HCT116 (cell line): ENCODE results near the gene CCDC148. TPM values are rescaled to one million over a fixed set of nuclear protein-coding genes. Genes with fewer than 3 reads are reported as not detected.

Experiments
- ATAC-seq: fragments of 200-7000 bp; cut with Tn5 transposase; 2 replicates; pipeline ENCODE4 v1.9.1; 2020; ENCODE audit warnings: mild to moderate bottlenecking, moderate library complexity
- BruUV-seq: library from RNA; stranded (reverse); fragments of 400-500 nt; replicated peaks from 2 replicates; lab custom pipeline; 2021; lab: Mats Ljungman, UMichigan
- CTCF ChIA-PET: fragments of 300-600 bp; sonication (Branson Sonifier 250); formaldehyde crosslinking; loops from one replicate; lab custom pipeline; 2021; ENCODE audit warnings: antibody characterized with exemption; lab: Charles Lee
- POLR2A ChIA-PET: fragments of 300-600, 350-600 bp; sonication (Branson Sonifier 250); formaldehyde crosslinking; loops from one replicate; lab custom pipeline; 2021; ENCODE audit warnings: antibody characterized with exemption; lab: Charles Lee
- RAD21 ChIA-PET, 2 experiments: fragments of 300-600 bp; sonication (Branson Sonifier 250); formaldehyde crosslinking; loops; one replicate each; lab custom pipeline; 2023; ENCODE audit warnings: low total read pairs in 2 of 2; ENCODE audit not compliant: uncharacterized antibody in 2 of 2, unreplicated experiment in 2 of 2, low non-redundant PET in 1 of 2; lab: Charles Lee
- DNase-seq: peaks from one replicate; pipeline ENCODE4 v3.0.0-alpha.2; 2010; ENCODE audit warnings: low read depth, low spot score
- H2AFZ ChIP-seq: fragments of 200-600 bp; shearing (Covaris generic), sonication (generic); 2 replicates; pipeline ENCODE4 v1.6.1; 2017; ENCODE audit warnings: low read depth, mixed run types, mixed read lengths, antibody characterized with exemption, low read length; ENCODE audit not compliant: poor library complexity, severe bottlenecking
- H3K27ac ChIP-seq: 2 replicates; pipeline ENCODE4 v1.5.1; 2012; ENCODE audit warnings: low read depth, low read length
- H3K27me3 ChIP-seq: fragments of 200-600 bp; sonication (generic); 2 replicates; pipeline ENCODE4 v1.6.1; 2016; ENCODE audit warnings: mixed run types, low read length, mixed read lengths; ENCODE audit not compliant: insufficient read depth
- H3K36me3 ChIP-seq, 2 experiments: fragments of 200-500 bp in 1 of 2; fragments of 200-600 bp in 1 of 2; sonication (Bioruptor generic) in 1 of 2; sonication (generic) in 1 of 2; 2 replicates each; pipeline versions ENCODE4 v1.5.1 to v1.6.1; 2014 to 2016; ENCODE audit warnings: low read length in 2 of 2, inconsistent platforms in 1 of 2, mixed read lengths in 1 of 2, mixed run types in 1 of 2; ENCODE audit not compliant: insufficient read depth in 2 of 2, control insufficient read depth in 1 of 2
- H3K4me1 ChIP-seq, 2 experiments: fragments of 200-600 bp in 1 of 2; sonication (generic) in 1 of 2; 2 replicates each; pipeline versions ENCODE4 v1.5.1 to v1.6.1; 2012 to 2017; ENCODE audit warnings: low read length in 2 of 2, inconsistent platforms in 1 of 2, mild to moderate bottlenecking in 1 of 2, mixed read lengths in 1 of 2, mixed run types in 1 of 2, moderate library complexity in 1 of 2; ENCODE audit not compliant: insufficient read depth in 2 of 2, control insufficient read depth in 1 of 2
- H3K4me2 ChIP-seq: fragments of 200-600 bp; sonication (generic); 2 replicates; pipeline ENCODE4 v1.6.1; 2017; ENCODE audit warnings: mixed run types, low read length, mixed read lengths
- H3K4me3 ChIP-seq, 2 experiments: fragments of 200-600 bp in 1 of 2; sonication (generic) in 1 of 2; replicated peaks in 1 of 2; 2 replicates each; pipeline ENCODE4 v1.5.1; 2011 to 2016; ENCODE audit warnings: low read length in 2 of 2, control low read depth in 1 of 2, low read depth in 1 of 2, mild to moderate bottlenecking in 1 of 2, mixed read lengths in 1 of 2, mixed run types in 1 of 2
- H3K79me2 ChIP-seq: fragments of 200-600 bp; sonication (generic); 2 replicates; pipeline ENCODE4 v1.6.1; 2017; ENCODE audit warnings: mild to moderate bottlenecking, mixed run types, low read length, moderate library complexity, mixed read lengths; ENCODE audit not compliant: insufficient read depth
- H3K9ac ChIP-seq: fragments of 200-600 bp; sonication (generic); 2 replicates; pipeline ENCODE4 v1.6.1; 2016; ENCODE audit warnings: low read length, mixed read lengths
- H3K9me2 ChIP-seq: fragments of 200-600 bp; sonication (generic), shearing (Covaris generic); 2 replicates; pipeline ENCODE4 v1.6.1; 2017; ENCODE audit warnings: mixed run types, mild to moderate bottlenecking, moderate library complexity; ENCODE audit not compliant: insufficient read depth
- H3K9me3 ChIP-seq, 2 experiments: fragments of 200-500 bp in 1 of 2; fragments of 200-600 bp in 1 of 2; sonication (Bioruptor generic) in 1 of 2; sonication (generic) in 1 of 2; 2 replicates each; pipeline ENCODE4 v1.6.1; 2014 to 2017; ENCODE audit warnings: low read length in 2 of 2, mixed read lengths in 2 of 2, inconsistent platforms in 1 of 2, low read depth in 1 of 2, mild to moderate bottlenecking in 1 of 2, mixed run types in 1 of 2, moderate library complexity in 1 of 2; ENCODE audit not compliant: control insufficient read depth in 1 of 2, insufficient read depth in 1 of 2
- H4K20me1 ChIP-seq: fragments of 200-600 bp; sonication (generic), shearing (Covaris generic); 2 replicates; pipeline ENCODE4 v1.6.1; 2017; ENCODE audit warnings: mixed run types, mild to moderate bottlenecking, moderate library complexity; ENCODE audit not compliant: insufficient read depth
- CEBPB ChIP-seq: IDR thresholded peaks from 2 replicates; pipeline ENCODE4 v1.6.1; 2012; ENCODE audit warnings: low read depth
- POLR2A ChIP-seq: IDR thresholded peaks from 2 replicates; pipeline ENCODE4 v1.7.0; 2011; ENCODE audit warnings: borderline replicate concordance; ENCODE audit not compliant: insufficient read depth, insufficient read length; ENCODE audit errors: extremely low read depth
- RAD21 ChIP-seq: IDR thresholded peaks from 2 replicates; pipeline ENCODE4 v1.6.1; 2012; ENCODE audit warnings: low read depth, mild to moderate bottlenecking
- intact Hi-C: fragments of 100-400 bp; cut with micrococcal nuclease; formaldehyde crosslinking; loops from 2 replicates; pipeline ENCODE4 v1.10.0; 2022
- total RNA-seq: library from RNA; stranded (reverse); gene quantifications from one replicate; pipeline ENCODE4 v1.2.1, GENCODE V29; 2021; ENCODE audit not compliant: unreplicated experiment
- TF ChIP-seq, protein P1 (sequence below): IDR thresholded peaks from 2 replicates; pipeline ENCODE4 v1.6.1; 2012; ENCODE audit warnings: low read depth

The CCDC148 gene
- total RNA-seq, 1 experiment from 2014 or later, result 0.59 TPM

DNA sequence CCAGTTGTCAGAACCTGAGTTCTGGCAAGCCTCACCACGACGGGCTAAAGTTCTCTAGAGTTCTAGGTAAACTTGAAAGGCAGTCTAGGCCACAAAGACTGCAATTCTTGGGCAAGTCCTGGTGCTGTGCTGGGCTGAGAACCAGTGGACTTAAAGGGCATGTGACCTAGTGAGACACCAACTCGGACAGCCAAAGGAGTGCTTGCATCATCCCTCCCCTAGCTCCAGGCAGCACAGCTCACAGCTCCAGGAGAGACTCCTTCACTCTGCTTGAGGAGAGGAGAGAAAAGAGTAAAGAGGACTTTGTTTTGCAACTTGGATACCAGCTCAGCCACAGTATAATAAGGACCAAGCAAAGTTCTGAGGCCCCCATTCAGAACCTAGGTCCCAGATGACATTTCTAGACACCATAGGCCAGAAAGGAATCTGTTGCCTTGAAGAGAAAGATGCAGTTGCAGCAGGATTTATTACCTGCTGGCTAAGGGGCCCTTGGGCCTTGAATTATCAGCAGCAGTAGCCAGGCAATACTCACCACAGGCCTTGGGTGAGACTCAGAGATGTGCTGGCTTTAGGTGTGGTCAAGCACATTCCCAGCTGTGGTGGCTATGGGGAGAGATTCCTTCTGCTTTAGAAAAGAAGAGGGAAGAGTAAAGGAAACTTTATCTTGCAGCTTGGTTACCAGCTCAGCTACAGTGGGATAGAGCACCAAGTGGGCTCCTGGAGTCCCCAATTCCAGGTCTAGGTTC is 303.1 kb downstream of the CCDC148 start:
- Histone ChIP-seq H3K4me3 (no peak overlapping the region), H4K20me1 (no peaks in the 10 kb centered on the region), H3K27me3 (no peaks in the 10 kb centered on the region), H3K4me2 (no peak overlapping the region)
- no TSS peak for BruUV-seq
- ATAC-seq, result no peak
- no peak for DNase-seq
- CTCF ChIA-PET, result no interaction called here
- TF ChIP-seq, protein P1, sequence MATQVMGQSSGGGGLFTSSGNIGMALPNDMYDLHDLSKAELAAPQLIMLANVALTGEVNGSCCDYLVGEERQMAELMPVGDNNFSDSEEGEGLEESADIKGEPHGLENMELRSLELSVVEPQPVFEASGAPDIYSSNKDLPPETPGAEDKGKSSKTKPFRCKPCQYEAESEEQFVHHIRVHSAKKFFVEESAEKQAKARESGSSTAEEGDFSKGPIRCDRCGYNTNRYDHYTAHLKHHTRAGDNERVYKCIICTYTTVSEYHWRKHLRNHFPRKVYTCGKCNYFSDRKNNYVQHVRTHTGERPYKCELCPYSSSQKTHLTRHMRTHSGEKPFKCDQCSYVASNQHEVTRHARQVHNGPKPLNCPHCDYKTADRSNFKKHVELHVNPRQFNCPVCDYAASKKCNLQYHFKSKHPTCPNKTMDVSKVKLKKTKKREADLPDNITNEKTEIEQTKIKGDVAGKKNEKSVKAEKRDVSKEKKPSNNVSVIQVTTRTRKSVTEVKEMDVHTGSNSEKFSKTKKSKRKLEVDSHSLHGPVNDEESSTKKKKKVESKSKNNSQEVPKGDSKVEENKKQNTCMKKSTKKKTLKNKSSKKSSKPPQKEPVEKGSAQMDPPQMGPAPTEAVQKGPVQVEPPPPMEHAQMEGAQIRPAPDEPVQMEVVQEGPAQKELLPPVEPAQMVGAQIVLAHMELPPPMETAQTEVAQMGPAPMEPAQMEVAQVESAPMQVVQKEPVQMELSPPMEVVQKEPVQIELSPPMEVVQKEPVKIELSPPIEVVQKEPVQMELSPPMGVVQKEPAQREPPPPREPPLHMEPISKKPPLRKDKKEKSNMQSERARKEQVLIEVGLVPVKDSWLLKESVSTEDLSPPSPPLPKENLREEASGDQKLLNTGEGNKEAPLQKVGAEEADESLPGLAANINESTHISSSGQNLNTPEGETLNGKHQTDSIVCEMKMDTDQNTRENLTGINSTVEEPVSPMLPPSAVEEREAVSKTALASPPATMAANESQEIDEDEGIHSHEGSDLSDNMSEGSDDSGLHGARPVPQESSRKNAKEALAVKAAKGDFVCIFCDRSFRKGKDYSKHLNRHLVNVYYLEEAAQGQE, result no peak
- TF ChIP-seq CEBPB (no peak), POLR2A (no peak), RAD21 (no peak)
- TF ChIP-seq, all 23 proteins: peak for 0
- no peaks in the 10 kb centered on the region for H3K79me2 ChIP-seq
- H2AFZ ChIP-seq, result no peak overlapping the region
- intact Hi-C loops, result no loop called here
- H3K4me1 ChIP-seq, result no peaks in the 10 kb centered on the region
- no peaks in the 10 kb centered on the region for H3K9me2 ChIP-seq
- H3K9ac ChIP-seq, result no peak overlapping the region
- H3K9me3 ChIP-seq, result no peaks in the 10 kb centered on the region
- no peaks in the 10 kb centered on the region for H3K36me3 ChIP-seq
- no peak overlapping the region for H3K27ac ChIP-seq
- ChIA-PET RAD21 (no interaction called here), POLR2A (no interaction called here)
